HCT116 (cell line): Measurements from ENCODE around the gene GRIK3. TPM values are rescaled to one million over a fixed set of nuclear protein-coding genes. Genes with fewer than 3 reads are reported as not detected.

Source experiments
- ATAC-seq: fragments of 200-7000 bp; cut with Tn5 transposase; 2 replicates; pipeline ENCODE4 v1.9.1; 2020; ENCODE audit warnings: mild to moderate bottlenecking, moderate library complexity
- BruUV-seq: library from RNA; stranded (reverse); fragments of 400-500 nt; replicated peaks from 2 replicates; lab custom pipeline; 2021; lab: Mats Ljungman, UMichigan
- CTCF ChIA-PET: fragments of 300-600 bp; sonication (Branson Sonifier 250); formaldehyde crosslinking; loops from one replicate; lab custom pipeline; 2021; ENCODE audit warnings: antibody characterized with exemption; lab: Charles Lee
- POLR2A ChIA-PET: fragments of 300-600, 350-600 bp; sonication (Branson Sonifier 250); formaldehyde crosslinking; loops from one replicate; lab custom pipeline; 2021; ENCODE audit warnings: antibody characterized with exemption; lab: Charles Lee
- RAD21 ChIA-PET, 2 experiments: fragments of 300-600 bp; sonication (Branson Sonifier 250); formaldehyde crosslinking; loops; one replicate each; lab custom pipeline; 2023; ENCODE audit warnings: low total read pairs in 2 of 2; ENCODE audit not compliant: uncharacterized antibody in 2 of 2, unreplicated experiment in 2 of 2, low non-redundant PET in 1 of 2; lab: Charles Lee
- DNase-seq: peaks from one replicate; pipeline ENCODE4 v3.0.0-alpha.2; 2010; ENCODE audit warnings: low read depth, low spot score
- H2AFZ ChIP-seq: fragments of 200-600 bp; shearing (Covaris generic), sonication (generic); 2 replicates; pipeline ENCODE4 v1.6.1; 2017; ENCODE audit warnings: low read depth, mixed run types, mixed read lengths, antibody characterized with exemption, low read length; ENCODE audit not compliant: poor library complexity, severe bottlenecking
- H3K27ac ChIP-seq: 2 replicates; pipeline ENCODE4 v1.5.1; 2012; ENCODE audit warnings: low read depth, low read length
- H3K27me3 ChIP-seq: fragments of 200-600 bp; sonication (generic); 2 replicates; pipeline ENCODE4 v1.6.1; 2016; ENCODE audit warnings: mixed run types, low read length, mixed read lengths; ENCODE audit not compliant: insufficient read depth
- H3K36me3 ChIP-seq, 2 experiments: fragments of 200-500 bp in 1 of 2; fragments of 200-600 bp in 1 of 2; sonication (Bioruptor generic) in 1 of 2; sonication (generic) in 1 of 2; 2 replicates each; pipeline versions ENCODE4 v1.5.1 to v1.6.1; 2014 to 2016; ENCODE audit warnings: low read length in 2 of 2, inconsistent platforms in 1 of 2, mixed read lengths in 1 of 2, mixed run types in 1 of 2; ENCODE audit not compliant: insufficient read depth in 2 of 2, control insufficient read depth in 1 of 2
- H3K4me1 ChIP-seq, 2 experiments: fragments of 200-600 bp in 1 of 2; sonication (generic) in 1 of 2; 2 replicates each; pipeline versions ENCODE4 v1.5.1 to v1.6.1; 2012 to 2017; ENCODE audit warnings: low read length in 2 of 2, inconsistent platforms in 1 of 2, mild to moderate bottlenecking in 1 of 2, mixed read lengths in 1 of 2, mixed run types in 1 of 2, moderate library complexity in 1 of 2; ENCODE audit not compliant: insufficient read depth in 2 of 2, control insufficient read depth in 1 of 2
- H3K4me2 ChIP-seq: fragments of 200-600 bp; sonication (generic); 2 replicates; pipeline ENCODE4 v1.6.1; 2017; ENCODE audit warnings: mixed run types, low read length, mixed read lengths
- H3K4me3 ChIP-seq, 2 experiments: fragments of 200-600 bp in 1 of 2; sonication (generic) in 1 of 2; replicated peaks in 1 of 2; 2 replicates each; pipeline ENCODE4 v1.5.1; 2011 to 2016; ENCODE audit warnings: low read length in 2 of 2, control low read depth in 1 of 2, low read depth in 1 of 2, mild to moderate bottlenecking in 1 of 2, mixed read lengths in 1 of 2, mixed run types in 1 of 2
- H3K79me2 ChIP-seq: fragments of 200-600 bp; sonication (generic); 2 replicates; pipeline ENCODE4 v1.6.1; 2017; ENCODE audit warnings: mild to moderate bottlenecking, mixed run types, low read length, moderate library complexity, mixed read lengths; ENCODE audit not compliant: insufficient read depth
- H3K9ac ChIP-seq: fragments of 200-600 bp; sonication (generic); 2 replicates; pipeline ENCODE4 v1.6.1; 2016; ENCODE audit warnings: low read length, mixed read lengths
- H3K9me2 ChIP-seq: fragments of 200-600 bp; sonication (generic), shearing (Covaris generic); 2 replicates; pipeline ENCODE4 v1.6.1; 2017; ENCODE audit warnings: mixed run types, mild to moderate bottlenecking, moderate library complexity; ENCODE audit not compliant: insufficient read depth
- H3K9me3 ChIP-seq, 2 experiments: fragments of 200-500 bp in 1 of 2; fragments of 200-600 bp in 1 of 2; sonication (Bioruptor generic) in 1 of 2; sonication (generic) in 1 of 2; 2 replicates each; pipeline ENCODE4 v1.6.1; 2014 to 2017; ENCODE audit warnings: low read length in 2 of 2, mixed read lengths in 2 of 2, inconsistent platforms in 1 of 2, low read depth in 1 of 2, mild to moderate bottlenecking in 1 of 2, mixed run types in 1 of 2, moderate library complexity in 1 of 2; ENCODE audit not compliant: control insufficient read depth in 1 of 2, insufficient read depth in 1 of 2
- H4K20me1 ChIP-seq: fragments of 200-600 bp; sonication (generic), shearing (Covaris generic); 2 replicates; pipeline ENCODE4 v1.6.1; 2017; ENCODE audit warnings: mixed run types, mild to moderate bottlenecking, moderate library complexity; ENCODE audit not compliant: insufficient read depth
- ATF3 ChIP-seq: IDR thresholded peaks from 2 replicates; pipeline ENCODE4 v1.6.1; 2012
- CEBPB ChIP-seq: IDR thresholded peaks from 2 replicates; pipeline ENCODE4 v1.6.1; 2012; ENCODE audit warnings: low read depth
- CTCF ChIP-seq, 3 experiments: fragments of 200-600 bp in 1 of 3; sonication (generic) in 1 of 3; IDR thresholded peaks in 2 of 3; conservative IDR thresholded peaks in 1 of 3; 2 replicates each; pipeline ENCODE4 v1.5.1; 2012 to 2017; ENCODE audit warnings: low read depth in 2 of 3, low read length in 2 of 3, antibody characterized with exemption in 1 of 3, borderline replicate concordance in 1 of 3, control low read depth in 1 of 3, mild to moderate bottlenecking in 1 of 3, mixed read lengths in 1 of 3, mixed run types in 1 of 3, moderate library complexity in 1 of 3; ENCODE audit not compliant: insufficient read depth in 1 of 3
- EGR1 ChIP-seq: IDR thresholded peaks from 2 replicates; pipeline ENCODE4 v1.6.1; 2012; ENCODE audit warnings: low read depth
- ELF1 ChIP-seq: IDR thresholded peaks from 2 replicates; pipeline ENCODE4 v1.6.1; 2012; ENCODE audit warnings: low read depth, borderline replicate concordance
- EZH2phosphoT487 ChIP-seq: fragments of 200-600 bp; IDR thresholded peaks from 2 replicates; pipeline ENCODE4 v1.6.1; 2018; ENCODE audit warnings: antibody characterized with exemption, borderline replicate concordance
- MAX ChIP-seq: IDR thresholded peaks from 2 replicates; pipeline ENCODE4 v1.6.1; 2012
- REST ChIP-seq: IDR thresholded peaks from 2 replicates; pipeline ENCODE4 v1.6.1; 2012; ENCODE audit warnings: low read depth
- SIN3A ChIP-seq: IDR thresholded peaks from 2 replicates; pipeline ENCODE4 v1.6.1; 2012; ENCODE audit warnings: low read depth
- ZBTB33 ChIP-seq: IDR thresholded peaks from 2 replicates; pipeline ENCODE4 v1.6.1; 2011; ENCODE audit warnings: mild to moderate bottlenecking, low read length, moderate library complexity; ENCODE audit not compliant: insufficient replicate concordance; ENCODE audit errors: extremely low read depth
- ZFX ChIP-seq: fragments of 450-650 bp; IDR thresholded peaks from 2 replicates; pipeline ENCODE4 v1.6.1; 2017
- ZNF274 ChIP-seq: fragments of 200-500 bp; sonication (Bioruptor generic); IDR thresholded peaks from 2 replicates; pipeline ENCODE4 v1.6.1; 2014; ENCODE audit warnings: mild to moderate bottlenecking, low read depth, low read length, inconsistent platforms
- intact Hi-C: fragments of 100-400 bp; cut with micrococcal nuclease; formaldehyde crosslinking; loops from 2 replicates; pipeline ENCODE4 v1.10.0; 2022
- total RNA-seq: library from RNA; stranded (reverse); gene quantifications from one replicate; pipeline ENCODE4 v1.2.1, GENCODE V29; 2021; ENCODE audit not compliant: unreplicated experiment

Gene GRIK3
- total RNA-seq, 1 experiment from 2014 or later = not detected

GRCh38 chr1:36908096-36908495 is 126.2 kb downstream of the GRIK3 start:
- RAD21 ChIA-PET = no interaction called here
- no TSS peak for BruUV-seq
- intact Hi-C loops = no loop called here

More at GRCh38 chr1:36908096-36908495, 126.2 kb downstream of the GRIK3 start:
- Histone ChIP-seq H3K27me3 (peaks cover 56% of the 10 kb centered on the region), H3K27ac (no peak overlapping the region), H3K9me2 (no peaks in the 10 kb centered on the region), H3K4me1 (no peaks in the 10 kb centered on the region), H3K36me3 (no peaks in the 10 kb centered on the region), H2AFZ (no peak overlapping the region), H3K4me3 (no peak overlapping the region), H3K79me2 (no peaks in the 10 kb centered on the region), H3K4me2 (no peak overlapping the region), H3K9me3 (no peaks in the 10 kb centered on the region), H3K9ac (no peak overlapping the region), H4K20me1 (no peaks in the 10 kb centered on the region)
- CTCF ChIA-PET = no interaction called here
- TF ChIP-seq MAX = no peak
- TF ChIP-seq SIN3A = no peak
- no peak for TF ChIP-seq ELF1
- no peak for TF ChIP-seq EGR1
- no peak for TF ChIP-seq ZFX
- no peak for TF ChIP-seq REST
- no peak for TF ChIP-seq CTCF (IDR thresholded peaks at IDR 0.05 in 2 of 3, conservative IDR thresholded peaks at IDR 0.05 in 1 of 3; ENCODE audit: borderline replicate concordance in 1 of 3, insufficient read depth in 1 of 3, low read depth in 2 of 3, low read length in 2 of 3)
- TF ChIP-seq EZH2phosphoT487 = no peak
- no peak for TF ChIP-seq ATF3
- TF ChIP-seq ZBTB33 = no peak
- TF ChIP-seq ZNF274 = no peak
- TF ChIP-seq CEBPB = no peak
- POLR2A ChIA-PET = no interaction called here
- ATAC-seq (no peak), DNase-seq (no peak)
